Neuronal stem cell (in vitro differentiated cells): ENCODE results near the gene PLEK.

ENCODE experiments used
- DNase-seq: peaks from one replicate; pipeline ENCODE4 v3.0.0-alpha.2; 2013; ENCODE audit warnings: low spot score
- H2AFZ ChIP-seq: one replicate; pipeline ENCODE4 v1.6.1; 2013; ENCODE audit warnings: mild to moderate bottlenecking, low read length, inconsistent platforms
- H2AK5ac ChIP-seq: 2 replicates; pipeline ENCODE4 v1.6.1; 2013; ENCODE audit warnings: low read depth, mild to moderate bottlenecking, inconsistent platforms, low read length, moderate library complexity, mixed read lengths
- H2BK120ac ChIP-seq: 2 replicates; pipeline ENCODE4 v1.6.1; 2013; ENCODE audit warnings: low read depth, mild to moderate bottlenecking, inconsistent platforms, low read length, moderate library complexity, mixed read lengths
- H2BK12ac ChIP-seq: one replicate; pipeline ENCODE4 v1.6.1; 2013; ENCODE audit warnings: low read length, inconsistent platforms
- H2BK15ac ChIP-seq: 2 replicates; pipeline ENCODE4 v1.6.1; 2013; ENCODE audit warnings: mild to moderate bottlenecking, low read length, inconsistent platforms, mixed read lengths
- H2BK5ac ChIP-seq: one replicate; pipeline ENCODE4 v1.6.1; 2013; ENCODE audit warnings: inconsistent platforms, mild to moderate bottlenecking, low read length, moderate library complexity
- H3K14ac ChIP-seq: one replicate; pipeline ENCODE4 v1.6.1; 2013; ENCODE audit warnings: low read length, inconsistent platforms
- H3K18ac ChIP-seq: 2 replicates; pipeline ENCODE4 v1.6.1; 2013; ENCODE audit warnings: low read length, inconsistent platforms
- H3K23ac ChIP-seq: 2 replicates; pipeline ENCODE4 v1.6.1; 2013; ENCODE audit warnings: low read depth, mild to moderate bottlenecking, mixed read lengths, low read length, inconsistent platforms; ENCODE audit not compliant: poor library complexity
- H3K27ac ChIP-seq: replicated peaks from 3 replicates; pipeline ENCODE4 v1.5.1; 2013; ENCODE audit warnings: low read length, inconsistent platforms
- H3K27me3 ChIP-seq, 3 experiments: 2 replicates each; pipeline ENCODE4 v1.6.1; 2013; ENCODE audit warnings: low read length in 3 of 3, mild to moderate bottlenecking in 2 of 3, inconsistent platforms in 1 of 3, low read depth in 1 of 3, mixed read lengths in 1 of 3, moderate library complexity in 1 of 3; ENCODE audit not compliant: control insufficient read depth in 3 of 3, insufficient read depth in 3 of 3
- H3K36me3 ChIP-seq, 2 donors: replicated peaks in 1 of 2; 2 replicates each; pipeline ENCODE4 v1.6.1; 2013; ENCODE audit warnings: low read length in 2 of 2; ENCODE audit not compliant: control insufficient read depth in 2 of 2, insufficient read depth in 2 of 2
- H3K4ac ChIP-seq: 2 replicates; pipeline ENCODE4 v1.6.1; 2013; ENCODE audit warnings: inconsistent platforms, mild to moderate bottlenecking, low read length, moderate library complexity
- H3K4me1 ChIP-seq, 2 donors: 1 replicate in 1 of 2; 2 replicates in 1 of 2; pipeline ENCODE4 v1.6.1; 2013; ENCODE audit warnings: low read length in 2 of 2, low read depth in 1 of 2; ENCODE audit not compliant: control insufficient read depth in 2 of 2, insufficient read depth in 1 of 2
- H3K4me2 ChIP-seq: one replicate; pipeline ENCODE4 v1.6.1; 2013; ENCODE audit warnings: mild to moderate bottlenecking, low read length, inconsistent platforms; ENCODE audit not compliant: insufficient read depth, poor library complexity, severe bottlenecking
- H3K4me3 ChIP-seq, 2 donors: 2 replicates each; pipeline ENCODE4 v1.5.1; 2013; ENCODE audit warnings: low read length in 2 of 2, mild to moderate bottlenecking in 2 of 2, inconsistent platforms in 1 of 2, moderate library complexity in 1 of 2
- H3K79me1 ChIP-seq: one replicate; pipeline ENCODE4 v1.6.1; 2013; ENCODE audit warnings: low read depth, mild to moderate bottlenecking, inconsistent platforms, low read length, moderate library complexity
- H3K9ac ChIP-seq: one replicate; pipeline ENCODE4 v1.6.1; 2013; ENCODE audit warnings: mild to moderate bottlenecking, low read depth, low read length, inconsistent platforms; ENCODE audit not compliant: poor library complexity
- H3K9me3 ChIP-seq, 2 donors: replicated peaks in 1 of 2; 2 replicates each; pipeline versions ENCODE3 to v1.6.1; 2013; ENCODE audit warnings: low read length in 2 of 2, mild to moderate bottlenecking in 2 of 2, inconsistent platforms in 1 of 2, low read depth in 1 of 2, mixed read lengths in 1 of 2, moderate library complexity in 1 of 2; ENCODE audit not compliant: control insufficient read depth in 2 of 2, insufficient read depth in 1 of 2
- H4K8ac ChIP-seq: one replicate; pipeline ENCODE4 v1.6.1; 2013; ENCODE audit warnings: low read depth, mild to moderate bottlenecking, inconsistent platforms, low read length, moderate library complexity
- H4K91ac ChIP-seq: one replicate; pipeline ENCODE4 v1.6.1; 2013; ENCODE audit warnings: low read length, low read depth, mild to moderate bottlenecking, inconsistent platforms; ENCODE audit not compliant: poor library complexity
- WGBS, 2 donors: extraction: QIAGEN DNeasy Blood & Tissue Kit; methylation state at CpG; one replicate each; pipeline ENCODE4 v1.1.7; 2013; ENCODE audit warnings: missing lambda C conversion rate in 2 of 2, mixed read lengths in 1 of 2; ENCODE audit not compliant: insufficient read length in 2 of 2, insufficient replicate concordance in 1 of 2; ENCODE audit errors: extremely low coverage in 2 of 2; 5-methylcytosine and 5-hydroxymethylcytosine counted together

The PLEK gene

GRCh38 chr2:68359889-68360288 lies 5.2 kb upstream of the PLEK start:
- Histone ChIP-seq H4K8ac (no peak overlapping the region), H4K91ac (no peak overlapping the region), H3K79me1 (no peaks in the 10 kb centered on the region), H3K9me3 (no peaks in the 10 kb centered on the region), H2BK120ac (no peak overlapping the region), H3K4me2 (no peak overlapping the region), H2BK12ac (no peak overlapping the region), H2AK5ac (no peak overlapping the region), H3K9ac (no peak overlapping the region), H2AFZ (no peak overlapping the region), H3K23ac (no peak overlapping the region), H3K36me3 (no peaks in the 10 kb centered on the region), H3K4ac (no peak overlapping the region), H2BK15ac (no peak overlapping the region), H3K27ac (no peak overlapping the region), H3K4me1 (no peaks in the 10 kb centered on the region), H3K14ac (no peak overlapping the region), H3K18ac (no peak overlapping the region), H3K27me3 (no peaks in the 10 kb centered on the region), H2BK5ac (no peak overlapping the region), H3K4me3 (no peak overlapping the region)
- no CpG with 5 or more reads among the region's 3 CpGs for WGBS, 2 donors
- DNase-seq: no peak

- Histone ChIP-seq H4K8ac (no peak overlapping the region), H2AK5ac (no peak overlapping the region), H3K27me3 (no peaks in the 10 kb centered on the region), H3K79me1 (no peaks in the 10 kb centered on the region), H2BK12ac (no peak overlapping the region), H2BK120ac (no peak overlapping the region), H3K9ac (no peak overlapping the region), H3K27ac (no peak overlapping the region), H3K14ac (no peak overlapping the region), H3K9me3 (no peaks in the 10 kb centered on the region), H3K18ac (no peak overlapping the region), H3K23ac (no peak overlapping the region), H3K36me3 (no peaks in the 10 kb centered on the region), H2BK15ac (no peak overlapping the region), H2AFZ (peak overlapping the region; percentile 86), H4K91ac (no peak overlapping the region), H3K4ac (no peak overlapping the region), H2BK5ac (no peak overlapping the region), H3K4me1 (no peaks in the 10 kb centered on the region), H3K4me3 (no peak overlapping the region), H3K4me2 (no peak overlapping the region)
- WGBS, 2 donors: no CpG with 5 or more reads among the region's 12 CpGs
- DNase-seq: peak; percentile 40
Observed at GRCh38 chr2:68362069-68362468, 3.0 kb upstream of the PLEK start.

- Histone ChIP-seq H3K4me3 (no peak overlapping the region), H3K27me3 (no peaks in the 10 kb centered on the region), H2BK15ac (no peak overlapping the region), H2AK5ac (no peak overlapping the region), H3K4me2 (no peak overlapping the region), H3K36me3 (no peaks in the 10 kb centered on the region), H3K79me1 (no peaks in the 10 kb centered on the region), H3K14ac (no peak overlapping the region), H3K4ac (no peak overlapping the region), H2BK12ac (no peak overlapping the region), H3K9me3 (no peaks in the 10 kb centered on the region), H3K4me1 (no peaks in the 10 kb centered on the region), H2BK120ac (no peak overlapping the region), H4K8ac (no peak overlapping the region), H2AFZ (peak overlapping the region; percentile 86), H3K23ac (no peak overlapping the region), H3K9ac (no peak overlapping the region), H2BK5ac (no peak overlapping the region), H4K91ac (no peak overlapping the region), H3K18ac (no peak overlapping the region), H3K27ac (no peak overlapping the region)
- no CpG with 5 or more reads among the region's 7 CpGs for WGBS, 2 donors
- DNase-seq: no peak
Observed at GRCh38 chr2:68362749-68363148, 2.3 kb upstream of the PLEK start.

GRCh38 chr2:68363721-68364120 lies 1.4 kb upstream of the PLEK start:
- Histone ChIP-seq H2AK5ac (no peak overlapping the region), H3K23ac (no peak overlapping the region), H3K36me3 (no peaks in the 10 kb centered on the region), H3K9me3 (no peaks in the 10 kb centered on the region), H2BK15ac (no peak overlapping the region), H2BK120ac (no peak overlapping the region), H3K27me3 (no peaks in the 10 kb centered on the region), H3K4me2 (no peak overlapping the region), H3K27ac (no peak overlapping the region), H2BK12ac (no peak overlapping the region), H3K4me1 (peaks cover under 1 to 8% of the 10 kb centered on the region in 2 donors), H2BK5ac (no peak overlapping the region), H4K8ac (no peak overlapping the region), H3K4me3 (no peak overlapping the region), H3K9ac (no peak overlapping the region), H2AFZ (no peak overlapping the region), H4K91ac (no peak overlapping the region), H3K79me1 (no peaks in the 10 kb centered on the region), H3K14ac (no peak overlapping the region), H3K4ac (no peak overlapping the region), H3K18ac (no peak overlapping the region)
- no peak for DNase-seq
- WGBS, 2 donors: no CpG with 5 or more reads among the region's 4 CpGs
